Muscle layer of colon (tissue), 2 donors: ENCODE measurements around the gene ZNF385B.

Experiments
- H3K27ac ChIP-seq: one replicate; pipeline ENCODE4 v1.7.0; 2013; ENCODE audit warnings: low read depth, mild to moderate bottlenecking, low read length, moderate library complexity
- H3K27me3 ChIP-seq, 2 donors: one replicate each; pipeline ENCODE4 v1.7.0; 2013; ENCODE audit warnings: low read length in 2 of 2, mild to moderate bottlenecking in 2 of 2; ENCODE audit not compliant: insufficient read depth in 2 of 2, control insufficient read depth in 1 of 2
- H3K36me3 ChIP-seq: one replicate; pipeline ENCODE4 v1.7.0; 2013; ENCODE audit warnings: mild to moderate bottlenecking, low read length; ENCODE audit not compliant: insufficient read depth
- H3K4me1 ChIP-seq: one replicate; pipeline ENCODE4 v1.7.0; 2013; ENCODE audit warnings: mild to moderate bottlenecking, low read length; ENCODE audit not compliant: insufficient read depth
- H3K4me3 ChIP-seq, 2 donors: one replicate each; pipeline ENCODE4 v1.7.0; 2013; ENCODE audit warnings: low read length in 2 of 2, low read depth in 1 of 2, mild to moderate bottlenecking in 1 of 2, moderate library complexity in 1 of 2
- H3K9ac ChIP-seq: one replicate; pipeline ENCODE4 v1.7.0; 2013; ENCODE audit warnings: low read length
- H3K9me3 ChIP-seq: one replicate; pipeline ENCODE4 v1.7.0; 2013; ENCODE audit warnings: mild to moderate bottlenecking, low read length
- donor health status: abdominal sarcoma.
- donor health status: Adenocarcinoma of cecum.

Gene ZNF385B

DNA sequence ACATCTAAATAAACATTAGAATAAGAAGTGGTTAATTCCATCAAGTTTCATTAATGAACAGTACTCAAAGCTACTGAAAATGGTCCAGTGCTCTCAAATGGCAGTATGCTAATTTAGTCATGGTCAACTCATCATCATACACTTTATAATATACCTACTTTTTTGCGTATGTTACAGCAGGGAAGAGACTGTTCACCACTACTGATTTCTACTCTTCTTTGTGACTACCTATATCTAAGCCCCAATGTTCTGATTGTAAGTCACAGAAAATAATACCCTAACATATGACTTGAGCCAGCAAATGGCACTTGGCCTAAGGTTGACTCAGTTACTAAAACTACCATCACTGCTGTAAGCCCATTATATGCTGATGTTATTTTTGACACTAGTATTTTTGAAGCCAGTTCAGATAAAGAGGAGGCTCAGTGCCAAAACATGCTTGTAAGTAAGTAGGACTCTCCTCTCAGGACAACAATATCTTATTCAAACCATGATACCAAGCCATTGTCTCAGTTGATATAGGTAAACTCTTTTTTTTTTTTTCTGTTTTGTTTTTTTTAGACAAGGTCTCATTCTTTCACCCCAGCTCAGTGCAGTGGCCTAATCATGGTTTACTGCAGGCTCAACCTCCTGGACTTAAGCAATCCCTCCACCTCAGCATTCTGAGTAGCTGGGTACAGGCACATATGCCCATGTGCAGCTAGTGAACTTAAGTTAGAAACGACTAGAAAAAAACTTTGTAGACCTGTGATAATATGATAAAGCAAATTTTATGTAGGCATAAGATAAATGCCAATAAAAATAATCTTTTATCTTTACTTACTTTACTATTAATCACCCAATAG lies 266.9 kb downstream of the ZNF385B start:
- H3K9me3 ChIP-seq = no peaks in the 10 kb centered on the region
- no peak overlapping the region for H3K27ac ChIP-seq
- H3K36me3 ChIP-seq = no peaks in the 10 kb centered on the region
- no peaks in the 10 kb centered on the region for H3K27me3 ChIP-seq
- H3K9ac ChIP-seq = no peak overlapping the region
- no peaks in the 10 kb centered on the region for H3K4me1 ChIP-seq
- no peak overlapping the region for H3K4me3 ChIP-seq

DNA sequence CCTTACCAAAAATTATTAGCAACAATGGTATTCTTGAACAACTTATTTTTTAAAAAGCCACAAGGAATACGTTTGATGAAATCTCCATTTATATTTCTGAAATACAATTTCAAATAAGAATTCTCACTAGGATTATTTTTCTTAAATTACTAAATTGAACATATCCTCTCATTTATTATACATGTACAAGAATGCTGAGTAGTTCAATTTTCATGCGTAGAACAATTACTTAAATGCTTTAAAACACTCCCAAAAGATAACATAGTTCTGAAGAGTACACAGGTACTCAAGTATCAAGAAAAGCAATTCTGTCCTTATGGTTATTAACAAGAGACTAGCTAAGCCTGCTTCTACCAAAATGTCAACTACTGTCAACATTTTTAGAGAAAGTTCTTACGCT lies 268.1 kb downstream of the ZNF385B start:
- Histone ChIP-seq H3K36me3 (no peaks in the 10 kb centered on the region), H3K4me3 (no peak overlapping the region), H3K9ac (no peak overlapping the region)

DNA sequence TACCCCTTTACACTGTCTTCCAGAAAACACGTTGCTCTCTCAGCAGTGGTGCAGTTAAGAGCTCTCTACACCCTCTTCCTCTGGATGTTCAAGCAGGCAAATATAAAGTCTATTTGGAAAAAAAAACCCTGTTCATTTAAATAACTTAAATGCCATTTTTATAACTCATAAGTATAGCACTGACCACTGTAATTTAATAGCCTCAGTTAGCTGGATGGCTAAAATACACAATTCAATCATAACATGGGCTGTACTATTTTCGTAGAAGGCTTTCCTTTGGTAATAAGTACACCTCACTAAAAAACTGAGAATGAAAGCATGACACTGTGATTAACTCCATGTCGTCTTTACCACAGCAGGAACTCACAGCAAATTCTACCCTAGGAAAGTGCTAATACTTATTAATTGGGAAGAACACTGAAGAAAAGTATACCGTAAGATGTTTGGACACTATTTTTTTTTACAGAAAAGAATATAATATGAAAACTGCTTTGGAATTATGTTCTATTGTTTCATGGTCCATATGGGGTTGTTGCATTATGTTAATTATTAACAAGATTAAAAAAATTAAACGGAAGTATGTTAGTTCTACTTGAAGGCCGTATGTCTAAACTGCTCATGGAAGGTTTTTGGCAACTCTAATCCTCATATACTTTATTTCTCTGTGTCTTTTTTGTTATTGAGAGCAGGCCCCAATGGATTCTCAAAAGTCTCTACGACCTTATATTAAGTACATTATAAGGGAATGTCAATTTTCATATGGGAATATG lies 269.1 kb downstream of the ZNF385B start:
- no peak overlapping the region for H3K4me3 ChIP-seq
- H3K4me1 ChIP-seq = no peaks in the 10 kb centered on the region

More for the DNA sequence above, 268.1 kb downstream of the ZNF385B start:
- Histone ChIP-seq H3K4me1 (no peaks in the 10 kb centered on the region), H3K27ac (no peak overlapping the region), H3K27me3 (no peaks in the 10 kb centered on the region), H3K9me3 (no peaks in the 10 kb centered on the region)

DNA sequence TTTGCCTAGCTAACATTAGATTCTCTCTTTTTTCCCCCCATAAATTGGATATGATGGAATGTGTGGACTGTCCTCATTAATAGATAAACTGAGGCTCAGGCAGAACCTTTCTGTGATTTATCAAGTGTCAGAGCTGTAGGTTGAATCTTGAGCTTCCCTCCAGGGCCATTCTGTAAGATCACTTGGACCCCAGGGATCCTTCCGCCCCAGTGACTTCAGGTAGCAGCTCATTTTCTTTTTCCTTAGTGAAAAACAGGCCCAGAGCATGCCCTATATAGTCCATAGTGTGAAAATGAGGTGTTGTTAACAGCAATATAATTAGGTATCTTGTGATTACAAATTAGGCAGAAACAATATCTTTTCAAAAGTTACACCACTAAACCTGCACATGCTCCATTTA lies 269.7 kb downstream of the ZNF385B start:
- H3K4me3 ChIP-seq = no peak overlapping the region
- no peaks in the 10 kb centered on the region for H3K4me1 ChIP-seq
- no peaks in the 10 kb centered on the region for H3K9me3 ChIP-seq
- H3K9ac ChIP-seq = no peak overlapping the region
- no peak overlapping the region for H3K27ac ChIP-seq
- H3K27me3 ChIP-seq = no peaks in the 10 kb centered on the region
- H3K36me3 ChIP-seq = no peaks in the 10 kb centered on the region

More for the DNA sequence above, 269.1 kb downstream of the ZNF385B start:
- Histone ChIP-seq H3K36me3 (no peaks in the 10 kb centered on the region), H3K27me3 (no peaks in the 10 kb centered on the region), H3K9me3 (no peaks in the 10 kb centered on the region), H3K9ac (no peak overlapping the region), H3K27ac (no peak overlapping the region)

DNA sequence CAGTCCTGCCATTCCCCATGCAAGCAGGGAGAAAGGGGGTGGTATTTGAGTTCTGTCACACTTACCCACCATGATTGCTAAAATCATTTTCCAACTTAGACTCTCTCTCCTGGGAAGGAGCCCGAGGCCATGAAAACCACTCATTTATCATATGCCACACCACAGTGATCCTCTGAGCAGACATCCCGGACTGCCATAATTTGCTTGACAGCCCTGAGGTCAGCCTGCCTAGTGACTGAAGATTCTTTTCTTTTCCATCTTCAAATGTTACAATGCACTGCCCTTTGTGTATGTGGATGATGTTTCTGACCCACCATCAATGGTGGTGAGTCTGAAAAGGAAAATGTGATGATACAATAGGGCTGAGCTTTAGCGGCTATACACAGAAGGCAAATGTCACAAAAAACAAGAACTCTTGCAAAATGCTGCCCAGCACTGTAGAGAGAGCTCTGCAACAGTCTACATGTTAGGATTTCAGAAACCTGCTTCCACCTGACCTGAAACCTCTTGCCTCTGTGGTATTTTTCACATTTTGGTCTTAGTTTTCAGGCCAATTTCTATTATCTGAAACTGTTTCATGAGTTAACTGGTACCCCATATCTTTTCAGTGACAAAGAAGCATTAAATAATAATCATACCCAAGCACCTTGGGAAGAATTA lies 272.8 kb downstream of the ZNF385B start:
- no peaks in the 10 kb centered on the region for H3K36me3 ChIP-seq
- H3K27me3 ChIP-seq = no peaks in the 10 kb centered on the region
- H3K9me3 ChIP-seq = no peaks in the 10 kb centered on the region
- no peak overlapping the region for H3K4me3 ChIP-seq
- H3K9ac ChIP-seq = no peak overlapping the region
- no peaks in the 10 kb centered on the region for H3K4me1 ChIP-seq
- H3K27ac ChIP-seq = no peak overlapping the region

DNA sequence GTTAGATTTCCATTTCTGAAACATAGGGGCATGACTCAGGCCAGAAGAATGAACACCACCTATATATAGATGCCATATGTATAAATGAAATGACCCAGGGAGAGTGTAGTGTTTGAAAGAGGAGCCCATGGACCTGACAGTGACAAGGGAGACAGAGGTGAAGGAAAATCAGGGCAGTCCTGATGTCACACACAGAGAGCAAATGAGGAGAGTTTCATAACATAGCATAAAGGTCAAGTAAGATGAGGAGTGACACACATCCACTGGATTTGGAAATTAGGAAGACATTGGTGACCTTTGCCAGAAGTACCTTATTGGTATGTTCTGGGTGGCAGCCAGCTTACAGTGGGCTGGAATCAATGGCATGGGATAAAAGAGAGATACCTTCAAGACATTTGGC lies 276.7 kb downstream of the ZNF385B start:
- H3K27ac ChIP-seq = no peak overlapping the region

DNA sequence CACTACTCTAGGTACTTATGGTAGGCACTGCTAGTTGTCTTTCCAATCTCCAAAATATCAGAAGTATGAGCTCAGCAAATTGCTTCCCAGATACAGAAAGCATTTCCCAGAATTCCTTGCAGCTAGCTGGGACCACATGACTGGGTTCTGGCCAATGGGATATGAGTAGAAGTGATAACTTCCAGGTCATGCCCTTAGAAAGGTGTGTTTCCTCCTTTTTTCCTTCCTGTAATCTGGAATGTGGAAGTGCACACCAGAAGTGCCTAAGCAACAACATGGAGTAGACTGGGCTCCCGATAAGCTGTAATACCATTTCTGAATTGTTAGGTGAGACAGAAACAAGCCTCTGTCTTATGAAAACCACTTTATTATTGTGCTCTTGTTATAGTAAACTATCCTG lies 279.8 kb downstream of the ZNF385B start:
- H3K36me3 ChIP-seq = no peaks in the 10 kb centered on the region
- no peak overlapping the region for H3K27ac ChIP-seq
- no peak overlapping the region for H3K9ac ChIP-seq
- H3K27me3 ChIP-seq = no peaks in the 10 kb centered on the region
- H3K9me3 ChIP-seq = no peaks in the 10 kb centered on the region
- H3K4me1 ChIP-seq = no peaks in the 10 kb centered on the region
- H3K4me3 ChIP-seq = no peak overlapping the region

More for the DNA sequence above, 276.7 kb downstream of the ZNF385B start:
- Histone ChIP-seq H3K36me3 (no peaks in the 10 kb centered on the region), H3K4me1 (no peaks in the 10 kb centered on the region), H3K9ac (no peak overlapping the region), H3K27me3 (no peaks in the 10 kb centered on the region), H3K4me3 (no peak overlapping the region), H3K9me3 (no peaks in the 10 kb centered on the region)

DNA sequence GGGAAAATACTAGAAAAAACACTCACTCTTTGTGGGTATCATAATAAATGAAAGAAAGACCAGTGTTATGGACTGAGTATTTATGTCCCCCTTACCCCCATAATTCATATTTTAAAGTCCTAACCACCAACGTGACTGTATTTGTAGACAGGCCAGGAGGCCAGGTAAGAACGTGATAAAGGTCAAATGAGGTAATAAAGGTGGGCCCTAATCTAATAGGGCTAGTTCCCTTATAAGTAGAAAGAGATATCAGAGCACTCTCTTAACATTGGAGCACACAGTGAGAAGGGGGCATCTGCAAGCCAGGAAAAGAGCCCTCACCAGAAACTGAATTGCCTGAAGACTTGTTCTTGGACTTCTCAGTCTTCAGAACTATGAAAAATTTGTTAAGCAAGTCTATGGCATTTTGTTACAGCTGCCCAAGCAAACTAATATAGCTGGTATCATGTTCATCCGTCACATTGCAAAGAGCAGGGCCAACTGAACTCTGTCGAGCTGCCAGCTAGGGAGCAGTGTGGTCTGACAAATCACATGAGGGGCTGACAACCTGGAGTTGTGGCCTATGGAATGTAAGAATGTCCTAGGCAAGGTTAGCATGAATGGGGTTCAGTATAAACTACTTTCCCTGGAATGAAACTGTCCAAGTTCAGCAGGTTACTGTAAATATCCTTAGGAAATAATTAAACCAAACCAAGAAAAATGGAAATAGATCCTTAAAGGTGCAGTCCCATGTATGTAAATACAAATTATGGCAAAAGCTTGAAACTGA lies 280.9 kb downstream of the ZNF385B start:
- Histone ChIP-seq H3K27ac (no peak overlapping the region), H3K27me3 (no peaks in the 10 kb centered on the region), H3K4me1 (no peaks in the 10 kb centered on the region), H3K9ac (no peak overlapping the region), H3K36me3 (no peaks in the 10 kb centered on the region), H3K9me3 (no peaks in the 10 kb centered on the region), H3K4me3 (no peak overlapping the region)

DNA sequence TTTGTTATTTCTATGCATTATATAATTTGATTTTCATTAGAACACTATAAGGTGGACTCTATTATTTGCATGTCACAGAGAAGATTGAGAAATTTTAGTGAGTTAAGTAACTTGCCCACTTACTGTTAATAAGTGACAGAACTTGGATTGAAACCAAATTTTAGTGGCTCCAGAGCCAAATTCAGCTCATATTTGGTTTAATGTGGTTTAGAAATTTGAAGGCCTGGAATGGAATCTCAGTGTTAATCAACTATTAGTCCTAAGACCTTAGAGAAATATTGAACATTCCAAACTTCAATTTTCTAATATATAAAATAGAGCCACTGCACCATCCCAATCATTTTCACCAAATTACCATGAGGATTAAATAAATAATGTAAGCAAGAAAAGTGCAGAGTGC lies 281.6 kb downstream of the ZNF385B start:
- H3K27ac ChIP-seq = no peak overlapping the region
- no peaks in the 10 kb centered on the region for H3K36me3 ChIP-seq

DNA sequence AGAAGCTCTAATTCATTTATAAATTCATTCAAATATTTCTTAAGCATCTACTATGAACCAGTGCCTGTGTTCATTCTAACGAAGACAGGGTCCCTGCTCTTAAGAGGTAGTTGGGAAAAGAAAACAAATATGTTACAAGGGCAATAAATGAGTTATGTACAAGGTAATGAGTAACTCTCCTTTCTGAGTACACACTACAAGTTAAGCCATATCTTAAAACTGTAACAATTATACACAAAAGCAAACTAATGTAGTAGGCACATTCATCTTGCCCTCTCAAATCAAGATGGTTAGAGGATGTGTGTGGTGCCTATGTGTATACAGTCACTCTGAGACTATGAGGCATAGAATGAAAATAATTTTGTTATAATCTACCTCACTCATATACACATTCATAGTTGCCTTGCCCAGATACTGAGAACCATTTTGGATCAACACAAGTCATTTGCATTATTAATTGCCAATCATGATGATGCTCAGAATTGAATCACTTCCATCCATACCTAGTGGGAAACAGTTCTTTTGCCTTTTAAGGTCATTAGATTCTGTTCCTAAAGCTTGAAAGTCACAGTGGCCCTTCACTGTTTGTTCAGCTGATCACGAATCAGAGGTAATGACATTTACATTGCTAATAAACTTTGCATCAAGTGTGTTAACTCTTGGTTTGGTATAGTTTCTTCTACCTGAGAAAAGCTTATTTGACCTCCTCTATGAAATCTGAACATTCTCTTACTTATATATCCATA lies 283.1 kb downstream of the ZNF385B start:
- H3K27me3 ChIP-seq = no peaks in the 10 kb centered on the region
- H3K4me3 ChIP-seq = no peak overlapping the region
- H3K9me3 ChIP-seq = no peaks in the 10 kb centered on the region
- H3K36me3 ChIP-seq = no peaks in the 10 kb centered on the region
- no peak overlapping the region for H3K9ac ChIP-seq
- H3K27ac ChIP-seq = no peak overlapping the region
- no peaks in the 10 kb centered on the region for H3K4me1 ChIP-seq

More for the DNA sequence above, 281.6 kb downstream of the ZNF385B start:
- Histone ChIP-seq H3K9me3 (no peaks in the 10 kb centered on the region), H3K4me3 (no peak overlapping the region), H3K27me3 (no peaks in the 10 kb centered on the region), H3K9ac (no peak overlapping the region), H3K4me1 (no peaks in the 10 kb centered on the region)
